ENCODE data around the gene KRTAP10-1. TPM values are rescaled to one million over a fixed set of nuclear protein-coding genes. Genes with fewer than 3 reads are reported as not detected.
A peak's percentile ranks its signal among the peaks of the same experiment; 100 is the strongest.

The KRTAP10-1 gene
- total RNA-seq, 2 donors from 2014 or later, result not detected

DNA sequence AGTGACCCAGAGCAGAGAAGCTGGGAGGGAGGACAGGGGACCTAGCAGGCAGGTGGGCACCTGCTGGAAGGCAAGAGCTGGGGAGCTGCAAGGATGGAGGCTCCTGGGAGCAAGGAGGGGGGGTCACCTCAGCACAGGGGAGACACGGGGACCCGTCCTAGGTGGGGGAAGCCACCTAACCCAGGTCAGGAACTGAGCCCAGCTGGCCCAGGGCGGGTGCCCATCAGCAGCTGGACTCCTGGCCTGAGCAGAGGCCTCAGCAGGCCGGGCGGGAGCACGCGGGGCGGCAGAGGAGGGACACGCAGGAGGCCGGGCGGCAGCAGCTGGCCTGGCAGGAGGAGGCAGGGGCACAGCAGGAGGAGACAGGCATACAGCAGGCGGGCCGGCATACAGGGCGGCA is 949 bp downstream of the KRTAP10-1 start:
- peak; percentile 12 for DNase-seq
- no peaks in the 10 kb centered on the region for H3K27me3 ChIP-seq
- TF ChIP-seq, protein P1, sequence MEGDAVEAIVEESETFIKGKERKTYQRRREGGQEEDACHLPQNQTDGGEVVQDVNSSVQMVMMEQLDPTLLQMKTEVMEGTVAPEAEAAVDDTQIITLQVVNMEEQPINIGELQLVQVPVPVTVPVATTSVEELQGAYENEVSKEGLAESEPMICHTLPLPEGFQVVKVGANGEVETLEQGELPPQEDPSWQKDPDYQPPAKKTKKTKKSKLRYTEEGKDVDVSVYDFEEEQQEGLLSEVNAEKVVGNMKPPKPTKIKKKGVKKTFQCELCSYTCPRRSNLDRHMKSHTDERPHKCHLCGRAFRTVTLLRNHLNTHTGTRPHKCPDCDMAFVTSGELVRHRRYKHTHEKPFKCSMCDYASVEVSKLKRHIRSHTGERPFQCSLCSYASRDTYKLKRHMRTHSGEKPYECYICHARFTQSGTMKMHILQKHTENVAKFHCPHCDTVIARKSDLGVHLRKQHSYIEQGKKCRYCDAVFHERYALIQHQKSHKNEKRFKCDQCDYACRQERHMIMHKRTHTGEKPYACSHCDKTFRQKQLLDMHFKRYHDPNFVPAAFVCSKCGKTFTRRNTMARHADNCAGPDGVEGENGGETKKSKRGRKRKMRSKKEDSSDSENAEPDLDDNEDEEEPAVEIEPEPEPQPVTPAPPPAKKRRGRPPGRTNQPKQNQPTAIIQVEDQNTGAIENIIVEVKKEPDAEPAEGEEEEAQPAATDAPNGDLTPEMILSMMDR (IDR thresholded peaks at IDR 0.05), result no peak
- no peaks in the 10 kb centered on the region for H3K9me3 ChIP-seq
- no peaks in the 10 kb centered on the region for H3K36me3 ChIP-seq
- no peak overlapping the region for H3K27ac ChIP-seq
- H3K9ac ChIP-seq (ENCODE audit: low read depth in 2 of 2, low read length in 2 of 2), result no peak overlapping the region
- intact Hi-C loops (cut with DNase I), result no loop called here
- no peak overlapping the region for H3K4me3 ChIP-seq
- H3K4me1 ChIP-seq, result no peaks in the 10 kb centered on the region

DNA sequence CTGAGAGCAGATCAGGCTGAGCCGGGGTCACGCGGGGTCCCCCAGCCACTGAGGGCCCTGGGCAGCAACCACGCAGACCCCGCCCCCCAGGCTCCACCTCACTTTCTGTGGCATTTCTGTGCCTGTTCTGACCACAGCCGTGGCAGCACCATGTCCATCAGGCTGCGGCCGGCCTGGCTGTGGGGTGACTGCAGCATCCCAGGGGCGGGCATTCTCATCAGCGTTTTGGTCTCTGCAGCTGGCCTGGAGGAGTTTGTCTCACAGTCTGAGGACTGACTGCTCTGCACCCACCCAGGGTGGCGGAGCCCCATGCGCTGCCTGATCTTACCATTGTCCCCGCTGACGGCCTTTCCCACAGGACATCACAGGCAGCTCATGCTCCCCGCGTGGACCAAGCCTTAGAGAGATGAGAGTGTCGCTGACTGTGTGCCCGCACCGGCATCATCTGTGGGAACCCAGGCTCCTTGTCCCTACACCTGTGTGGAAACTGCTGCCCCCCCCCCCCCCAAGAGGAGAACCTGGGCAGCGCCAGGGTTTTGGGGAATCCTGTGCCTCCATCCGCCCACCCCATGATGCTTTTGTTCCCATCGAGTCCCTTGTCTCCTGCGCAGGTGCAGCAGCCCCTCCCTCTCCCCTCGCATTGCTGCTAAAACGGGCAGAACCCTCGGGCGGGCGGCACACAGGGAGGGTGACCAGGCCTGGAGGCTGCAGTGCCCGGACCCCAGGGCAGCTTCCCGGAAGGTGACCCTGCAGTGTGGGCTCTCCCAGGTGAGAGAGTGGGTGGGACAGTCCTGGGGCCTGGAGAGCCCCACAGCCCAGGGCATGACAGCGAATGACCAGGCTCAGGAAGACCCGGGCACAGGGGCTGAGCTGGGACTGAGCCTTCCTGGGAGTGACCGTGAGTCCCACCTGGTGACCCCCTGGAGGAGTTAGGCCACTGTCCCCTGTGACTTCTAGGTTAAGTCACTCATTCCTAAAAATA is 1.8 kb downstream of the KRTAP10-1 start:
- no peaks in the 10 kb centered on the region for H3K4me1 ChIP-seq
- TF ChIP-seq, protein P1 (IDR thresholded peaks at IDR 0.05), result no peak
- H3K36me3 ChIP-seq, result no peaks in the 10 kb centered on the region
- H3K4me3 ChIP-seq, result no peak overlapping the region
- intact Hi-C loops (cut with DNase I), result no loop called here
- no peaks in the 10 kb centered on the region for H3K9me3 ChIP-seq
- H3K27ac ChIP-seq, result no peak overlapping the region
- no peaks in the 10 kb centered on the region for H3K27me3 ChIP-seq
- no peak overlapping the region for H3K9ac ChIP-seq (ENCODE audit: low read depth in 2 of 2, low read length in 2 of 2)
- DNase-seq, result peak; percentile 10

- no peak for DNase-seq
- TF ChIP-seq, protein P1 (IDR thresholded peaks at IDR 0.05), result no peak
- Histone ChIP-seq H3K9me3 (no peaks in the 10 kb centered on the region), H3K27ac (no peak overlapping the region), H3K4me3 (no peak overlapping the region), H3K36me3 (no peaks in the 10 kb centered on the region), H3K9ac (ENCODE audit: low read depth in 2 of 2, low read length in 2 of 2) (no peak overlapping the region), H3K4me1 (no peaks in the 10 kb centered on the region), H3K27me3 (no peaks in the 10 kb centered on the region)
- intact Hi-C loops (cut with DNase I), result no loop called here
Observed at GRCh38 chr21:44535963-44536362, 4.0 kb downstream of the KRTAP10-1 start.

- H3K36me3 ChIP-seq, result no peaks in the 10 kb centered on the region
- no peaks in the 10 kb centered on the region for H3K27me3 ChIP-seq
- TF ChIP-seq, protein P1 (IDR thresholded peaks at IDR 0.05), result no peak
- H3K4me1 ChIP-seq, result no peaks in the 10 kb centered on the region
- H3K27ac ChIP-seq, result no peak overlapping the region
- no peaks in the 10 kb centered on the region for H3K9me3 ChIP-seq
- intact Hi-C loops (cut with DNase I), result no loop called here
- no peak for DNase-seq
- H3K9ac ChIP-seq (ENCODE audit: low read depth in 2 of 2, low read length in 2 of 2), result no peak overlapping the region
- H3K4me3 ChIP-seq, result no peak overlapping the region
Observed at GRCh38 chr21:44534688-44535087, 5.3 kb downstream of the KRTAP10-1 start.

DNA sequence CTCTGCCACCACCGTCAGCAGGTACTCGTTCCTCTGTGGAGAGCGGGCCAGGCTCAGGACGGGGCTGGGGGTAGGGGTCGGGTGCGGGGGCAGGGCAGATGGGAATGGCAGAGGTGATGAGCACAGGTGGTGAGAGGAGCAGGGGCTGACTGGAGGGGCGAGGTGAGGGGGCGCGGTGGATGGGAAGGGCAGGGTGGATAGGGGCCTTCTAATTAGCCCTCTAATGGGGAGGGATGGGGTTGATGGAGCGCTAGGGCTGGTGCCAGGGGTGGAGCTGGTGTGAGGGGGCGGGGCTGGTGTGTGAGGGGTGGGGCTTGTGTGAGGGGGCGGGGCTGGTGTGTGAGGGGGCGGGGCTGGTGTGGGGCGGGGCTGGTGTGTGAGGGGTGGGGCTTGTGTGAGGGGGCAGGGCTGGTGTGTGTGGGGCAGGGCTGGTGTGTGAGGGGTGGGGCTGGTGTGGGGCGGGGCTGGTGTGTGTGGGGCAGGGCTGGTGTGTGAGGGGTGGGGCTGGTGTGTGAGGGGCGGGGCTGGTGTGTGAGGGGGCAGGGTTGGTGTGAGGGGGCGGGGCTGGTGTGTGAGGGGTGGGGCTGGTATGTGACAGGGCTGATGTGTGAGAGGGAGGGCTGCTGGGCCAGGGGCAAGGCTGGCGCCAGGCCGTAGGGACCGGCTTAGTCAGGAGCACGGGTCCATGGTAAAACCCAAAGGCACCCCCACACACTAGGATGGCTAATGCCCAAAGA is 5.9 kb downstream of the KRTAP10-1 start:
- H3K9ac ChIP-seq (ENCODE audit: low read depth in 2 of 2, low read length in 2 of 2), result no peak overlapping the region

More for the DNA sequence above, 5.9 kb downstream of the KRTAP10-1 start:
- Histone ChIP-seq H3K4me3 (no peak overlapping the region), H3K4me1 (no peaks in the 10 kb centered on the region), H3K36me3 (no peaks in the 10 kb centered on the region), H3K27me3 (no peaks in the 10 kb centered on the region), H3K9me3 (no peaks in the 10 kb centered on the region), H3K27ac (no peak overlapping the region)
- DNase-seq, result no peak
- TF ChIP-seq, protein P1 (IDR thresholded peaks at IDR 0.05), result no peak
- intact Hi-C loops (cut with DNase I), result no loop called here

Data from colonic mucosa (tissue), 4 donors.